ENCODE data around the gene CCDC146. TPM values are rescaled to one million over a fixed set of nuclear protein-coding genes. Genes with fewer than 3 reads are reported as not detected.

The CCDC146 gene
- total RNA-seq, result 1.2 and 2.1 TPM in 2 replicates

GRCh38 chr7:77121860-77122681 lies at the start of gene CCDC146:
Gene CCDC146, plus strand, starts transcription at chr7:77122615. Its CDS starts 45,054 bp downstream, at chr7:77167669.

GRCh38 chr7:77199013-77199966 lies 76.9 kb downstream of the CCDC146 start, which contains the start of gene FGL2:
Gene FGL2, minus strand, starts transcription at chr7:77199819. Its CDS starts 26 bp downstream, at chr7:77199793.

Other genes with a start within 250 kb of the CCDC146 start
- not detected in 2 replicates for gene SPDYE17, start 90.3 kb upstream of the CCDC146 start, total RNA-seq
- gene SPDYE18, start 60.1 kb upstream of the CCDC146 start, total RNA-seq, result 0.26 and 0.43 TPM in 2 replicates
- 1.1 and 4.9 TPM in 2 replicates for gene FGL2, start 77.2 kb downstream of the CCDC146 start, total RNA-seq

Data from dermis lymphatic vessel endothelial cell (primary cell).